Ovary (tissue), 9 donors: Measurements from ENCODE around the gene BUB1B. TPM values are rescaled to one million over a fixed set of nuclear protein-coding genes. Genes with fewer than 3 reads are reported as not detected.

Source experiments
- DNase-seq, 5 donors: peaks; one replicate each; pipeline ENCODE4 v3.0.0-alpha.2; 2019 to 2020
- H3K27ac ChIP-seq, 2 donors: fragments of 200-600 bp; one replicate each; pipeline versions ENCODE4 v1.5.1 to v1.8.0; 2019 to 2022
- H3K27me3 ChIP-seq: fragments of 200-600 bp; one replicate; pipeline ENCODE4 v1.8.0; 2022
- H3K36me3 ChIP-seq: fragments of 200-600 bp; sonication (generic); one replicate; pipeline ENCODE4 v1.5.1; 2019
- H3K4me1 ChIP-seq: one replicate; pipeline ENCODE4 v1.8.1; 2013; ENCODE audit warnings: mild to moderate bottlenecking, moderate library complexity; ENCODE audit not compliant: insufficient read depth
- H3K4me3 ChIP-seq: fragments of 200-600 bp; sonication (generic); one replicate; pipeline ENCODE4 v1.5.1; 2017
- H3K9me3 ChIP-seq, 2 donors: fragments of 200-600 bp in 1 of 2; sonication (generic) in 1 of 2; one replicate each; pipeline versions ENCODE4 v1.5.1 to v1.8.1; 2013 to 2019; ENCODE audit warnings: mild to moderate bottlenecking in 1 of 2, moderate library complexity in 1 of 2
- CTCF ChIP-seq, 3 donors: fragments of 450-650 bp in 2 of 3; fragments of 200-600 bp in 1 of 3; IDR thresholded peaks; one replicate each; pipeline versions ENCODE4 v1.5.1 to v1.8.0; 2016 to 2022; ENCODE audit warnings: antibody characterized with exemption in 3 of 3, mild to moderate bottlenecking in 1 of 3
- EP300 ChIP-seq: sonication (generic); formaldehyde crosslinking; IDR thresholded peaks from one replicate; pipeline ENCODE4 v1.6.1; 2017; ENCODE audit warnings: antibody characterized with exemption
- POLR2A ChIP-seq: fragments of 450-650 bp; IDR thresholded peaks from one replicate; pipeline ENCODE4 v1.6.1; 2017; ENCODE audit warnings: antibody characterized with exemption, mild to moderate bottlenecking, moderate library complexity
- WGBS, 3 donors: extraction: QIAGEN DNeasy Blood & Tissue Kit in 1 of 3; methylation state at CpG; one replicate each; pipeline versions ENCODE4 v1.1.5 to v1.1.7; 2013 to 2017; 5-methylcytosine and 5-hydroxymethylcytosine counted together
- intact Hi-C, 4 donors: fragments of 100-400 bp; cut with DNase I; formaldehyde crosslinking; loops; one replicate each; pipeline versions ENCODE4 v1.11.0 to v1.15.1; 2022 to 2023
- polyA plus RNA-seq, 2 donors: library from polyadenylated mRNA; stranded (reverse); fragments of 200-250 nt in 1 of 2; fragments of 350-450 nt in 1 of 2; fragmentation: Illumina TruSeq in 1 of 2; extraction: RNeasy Lipid Tissue Mini Kit (QIAGEN cat#74804) in 1 of 2; gene quantifications; one replicate each; pipeline ENCODE4 v1.2.3, GENCODE V29; 2013 to 2014
- total RNA-seq, 7 donors: library from RNA; depleted of rRNA in 2 of 7; stranded (reverse); fragments of >200 nt in 2 of 7; fragmentation: NEBNext Ultra II Directional in 3 of 7; extraction: Animal tissue kit (Norgen Biotek cat#: 25700) in 3 of 7; gene quantifications; one replicate each; pipeline versions ENCODE4 v1.1.0 to v1.2.4, GENCODE V29; 2016 to 2023
- donor health status: DM: no; HTN: no; CAD: no; lungs with moderate emphysema.
- donor health status: DM: no; HTN: no; CAD: no.
- donor health status: Bipolar disorder and iron deficiency.
- donor health status: DM: yes; HTN: yes; CAD: no.
- donor health status: DM: no; HTN: no; CAD: no.
- donor health status: DM: yes; HTN: yes; CAD: no.

BUB1B gene
- total and polyA plus RNA-seq, 9 donors = 0.43 to 2.4 (median 1.2) TPM; not detected in 1

- Histone ChIP-seq H3K27ac (no peak overlapping the region), H3K27me3 (no peaks in the 10 kb centered on the region), H3K36me3 (no peaks in the 10 kb centered on the region), H3K9me3 (no peaks in the 10 kb centered on the region), H3K4me3 (no peak overlapping the region), H3K4me1 (no peaks in the 10 kb centered on the region)
- 82 to 90% (median 89%) methylated on average over 11 of the region's 11 CpGs for WGBS, 3 donors
- intact Hi-C loops = no loop called here
- TF ChIP-seq EP300 (no peak), CTCF (IDR thresholded peaks at IDR 0.05) (no peak), POLR2A (no peak)
- DNase-seq = no peak
Measured at GRCh38 chr15:40233727-40234577, 73.1 kb downstream of the BUB1B start.

DNA sequence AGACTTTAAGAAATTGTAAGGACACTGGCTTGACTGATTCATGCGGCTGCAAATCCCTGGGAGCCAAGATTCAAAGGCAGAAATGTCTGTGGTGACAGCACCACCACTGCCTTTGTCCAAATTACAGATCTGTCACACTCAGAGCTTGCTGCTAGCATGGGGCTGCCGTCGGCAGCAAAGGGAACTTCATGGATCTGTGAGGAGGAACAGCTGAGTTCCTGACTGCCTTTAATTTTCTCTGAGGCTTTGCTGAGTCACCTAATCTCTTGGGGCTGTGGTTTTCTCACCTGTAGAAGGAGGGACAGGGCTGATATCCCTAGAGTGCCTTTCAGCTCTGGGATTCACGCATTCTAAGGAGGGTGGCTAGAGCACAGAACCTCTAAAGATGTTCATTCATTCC is 73.9 kb downstream of the BUB1B start:
- Histone ChIP-seq H3K4me3 (no peak overlapping the region), H3K27ac (no peak overlapping the region), H3K9me3 (no peaks in the 10 kb centered on the region), H3K4me1 (no peaks in the 10 kb centered on the region), H3K36me3 (no peaks in the 10 kb centered on the region), H3K27me3 (no peaks in the 10 kb centered on the region)
- TF ChIP-seq EP300 (no peak), POLR2A (no peak), CTCF (IDR thresholded peaks at IDR 0.05) (no peak)
- no peak for DNase-seq
- WGBS, 3 donors = 73 to 88% (median 79%) methylated on average over 4 of the region's 4 CpGs
- intact Hi-C loops = no loop called here

GRCh38 chr15:40235201-40235885 is 74.5 kb downstream of the BUB1B start:
- intact Hi-C loops = no loop called here
- Histone ChIP-seq H3K27ac (no peak overlapping the region), H3K36me3 (no peaks in the 10 kb centered on the region), H3K9me3 (no peaks in the 10 kb centered on the region), H3K27me3 (no peaks in the 10 kb centered on the region), H3K4me3 (no peak overlapping the region), H3K4me1 (no peaks in the 10 kb centered on the region)
- WGBS, 3 donors = 71 to 84% (median 78%) methylated on average over 4 of the region's 4 CpGs
- DNase-seq = no peak
- TF ChIP-seq POLR2A (no peak), EP300 (no peak), CTCF (IDR thresholded peaks at IDR 0.05) (no peak)

DNA sequence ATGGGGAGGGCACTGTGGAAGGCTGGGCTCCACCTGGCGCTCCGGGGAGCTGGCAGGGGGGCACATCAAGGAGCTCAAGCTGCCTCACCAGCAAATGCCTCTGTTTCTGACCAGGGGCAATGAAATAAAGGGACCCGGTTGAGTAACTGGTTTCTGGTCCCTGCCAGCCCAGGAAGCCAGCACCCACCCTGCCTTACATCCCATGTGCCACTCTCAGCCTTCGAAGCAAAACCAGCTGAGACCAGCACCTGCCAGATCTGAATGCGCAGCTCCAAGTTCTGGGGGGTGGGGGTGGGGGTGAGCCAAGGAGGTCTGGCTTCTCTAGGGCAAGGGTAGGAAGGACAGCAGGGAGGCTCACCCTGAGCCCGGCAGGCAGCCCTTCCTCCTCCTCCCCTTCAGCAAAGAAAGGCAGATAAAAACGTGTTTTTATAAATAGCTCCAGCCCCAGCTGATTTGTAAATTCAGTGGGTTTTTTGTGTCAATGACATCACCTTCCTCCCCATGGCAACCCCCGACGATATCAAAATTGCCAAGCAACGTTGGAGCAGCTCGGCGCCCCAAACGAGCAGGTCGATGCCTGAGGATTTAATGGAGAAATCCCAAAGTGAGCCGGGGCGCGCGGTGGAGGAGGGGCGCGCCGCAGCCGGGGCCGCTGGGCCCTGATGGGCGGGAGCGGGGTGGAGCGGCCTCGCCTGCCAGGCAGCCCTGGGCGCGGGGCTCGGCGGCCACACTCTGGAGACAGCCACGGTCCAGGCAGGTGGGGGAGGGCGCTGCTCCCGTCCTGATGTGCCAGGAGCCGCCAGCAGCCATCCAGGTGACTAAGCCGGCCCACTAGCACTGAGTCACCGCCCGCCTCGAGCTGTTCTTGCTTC is 77.9 kb downstream of the BUB1B start, which contains the start of gene PAK6:
Gene PAK6, plus strand, starts transcription at position 532 of the 872 bp plus-strand sequence. CDS start 25,723 bp downstream, outside the sequence.
- peak in 4 of 5 donors; percentile 23 to 58 (median 48) for DNase-seq

More for the DNA sequence above, 77.9 kb downstream of the BUB1B start, which contains the start of gene PAK6:
- WGBS, 3 donors = 4 to 5% (median 4%) methylated on average over 39 of the region's 39 CpGs
- Histone ChIP-seq H3K36me3 (no peaks in the 10 kb centered on the region), H3K27ac (no peak within 1 kb of the TSS), H3K4me3 (peak within 1 kb of the TSS; percentile 12), H3K4me1 (no peaks in the 10 kb centered on the region), H3K9me3 (no peaks in the 10 kb centered on the region), H3K27me3 (no peaks in the 10 kb centered on the region)
- intact Hi-C loops = no loop called here
- TF ChIP-seq CTCF (IDR thresholded peaks at IDR 0.05) (no peak), POLR2A (no peak), EP300 (no peak)
